ENCODE data around the gene TMEM255B. TPM values are rescaled to one million over a fixed set of nuclear protein-coding genes. Genes with fewer than 3 reads are reported as not detected.

TMEM255B gene
- total RNA-seq, 6 donors from 2014 or later, result 1.4 to 39.0 (median 13.8) TPM

DNA sequence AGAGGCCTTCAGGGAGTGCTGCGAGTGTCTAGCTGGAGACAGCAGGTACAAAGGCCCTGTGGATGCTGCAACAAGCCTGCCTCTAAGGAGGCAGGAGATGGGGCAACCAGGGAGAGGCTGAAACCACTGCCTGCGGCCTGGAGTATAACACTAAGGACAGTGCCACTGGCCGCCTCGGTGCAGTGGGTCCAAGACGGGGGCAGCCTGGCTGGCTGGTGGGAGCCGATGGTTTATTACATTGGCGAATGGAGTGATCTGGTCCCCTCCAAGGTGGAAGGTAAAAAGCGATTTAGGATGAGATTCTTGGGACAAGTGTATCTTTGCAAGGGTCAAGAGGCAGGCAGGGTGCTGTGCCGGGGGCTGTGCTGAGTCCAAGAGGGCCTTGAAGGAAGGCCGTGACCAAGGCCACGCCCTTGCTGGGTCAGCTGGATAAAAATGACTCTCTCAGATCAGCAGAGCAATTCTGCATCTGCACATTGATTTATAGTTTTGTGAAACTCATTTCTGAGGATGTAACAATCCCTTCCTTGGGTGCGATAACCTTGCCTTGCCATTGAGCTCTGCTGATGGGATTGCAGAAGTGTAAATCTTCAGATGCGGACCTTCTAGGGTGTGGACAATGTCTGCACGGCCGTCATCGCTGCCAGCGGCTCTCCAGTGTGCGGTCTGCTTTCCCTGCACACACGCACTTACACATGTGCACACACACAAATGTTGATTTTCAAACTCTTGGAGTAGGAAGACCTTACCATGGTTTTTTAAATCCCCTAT is 6.0 kb downstream of the TMEM255B start:
- no peaks in the 10 kb centered on the region for H3K27me3 ChIP-seq
- 89 to 90% methylated on average over 19 of the region's 19 CpGs for WGBS, 2 donors
- no peaks in the 10 kb centered on the region for H3K9me3 ChIP-seq
- TF ChIP-seq, protein P1, sequence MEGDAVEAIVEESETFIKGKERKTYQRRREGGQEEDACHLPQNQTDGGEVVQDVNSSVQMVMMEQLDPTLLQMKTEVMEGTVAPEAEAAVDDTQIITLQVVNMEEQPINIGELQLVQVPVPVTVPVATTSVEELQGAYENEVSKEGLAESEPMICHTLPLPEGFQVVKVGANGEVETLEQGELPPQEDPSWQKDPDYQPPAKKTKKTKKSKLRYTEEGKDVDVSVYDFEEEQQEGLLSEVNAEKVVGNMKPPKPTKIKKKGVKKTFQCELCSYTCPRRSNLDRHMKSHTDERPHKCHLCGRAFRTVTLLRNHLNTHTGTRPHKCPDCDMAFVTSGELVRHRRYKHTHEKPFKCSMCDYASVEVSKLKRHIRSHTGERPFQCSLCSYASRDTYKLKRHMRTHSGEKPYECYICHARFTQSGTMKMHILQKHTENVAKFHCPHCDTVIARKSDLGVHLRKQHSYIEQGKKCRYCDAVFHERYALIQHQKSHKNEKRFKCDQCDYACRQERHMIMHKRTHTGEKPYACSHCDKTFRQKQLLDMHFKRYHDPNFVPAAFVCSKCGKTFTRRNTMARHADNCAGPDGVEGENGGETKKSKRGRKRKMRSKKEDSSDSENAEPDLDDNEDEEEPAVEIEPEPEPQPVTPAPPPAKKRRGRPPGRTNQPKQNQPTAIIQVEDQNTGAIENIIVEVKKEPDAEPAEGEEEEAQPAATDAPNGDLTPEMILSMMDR (IDR thresholded peaks at IDR 0.05), result no peak
- TF ChIP-seq POLR2AphosphoS5 (IDR thresholded peaks at IDR 0.05) (no peak), POLR2A (IDR thresholded peaks at IDR 0.05) (no peak)
- no peak for DNase-seq
- no peak overlapping the region for H3K27ac ChIP-seq
- H3K4me3 ChIP-seq, result no peak overlapping the region
- no peaks in the 10 kb centered on the region for H3K36me3 ChIP-seq
- H3K4me1 ChIP-seq, result peaks cover under 1 to 4% (median under 1%) of the 10 kb centered on the region in 4 donors
- ATAC-seq (ENCODE audit: low FRiP score in 2 of 2), result no peak

DNA sequence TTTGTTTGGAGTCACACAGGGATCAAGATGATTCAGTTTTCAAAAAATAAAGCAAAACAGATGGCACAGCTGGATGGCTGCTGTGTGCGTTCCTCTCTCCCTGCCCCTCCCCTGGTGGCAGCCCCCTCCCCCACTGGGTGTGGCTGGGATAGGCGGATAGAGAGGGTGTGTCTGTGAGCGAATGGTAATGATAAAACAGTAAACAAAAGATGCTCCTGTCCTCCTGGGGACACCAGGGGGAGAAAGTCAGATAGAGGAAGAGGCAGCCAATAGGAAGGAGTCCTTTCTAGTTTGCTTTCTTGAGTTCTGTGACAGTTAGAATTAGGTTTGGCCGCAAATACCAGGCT is 6.5 kb downstream of the TMEM255B start:
- TF ChIP-seq EP300 (IDR thresholded peaks at IDR 0.05) (no peak), POLR2AphosphoS5 (IDR thresholded peaks at IDR 0.05) (no peak)
- TF ChIP-seq, protein P1 (IDR thresholded peaks at IDR 0.05), result no peak
- Histone ChIP-seq H3K9me3 (no peaks in the 10 kb centered on the region), H3K36me3 (no peaks in the 10 kb centered on the region), H3K27ac (no peak overlapping the region), H3K4me1 (no peaks in the 10 kb centered on the region), H3K27me3 (no peaks in the 10 kb centered on the region), H3K4me3 (no peak overlapping the region)
- DNase-seq (no peak), ATAC-seq (ENCODE audit: low FRiP score in 2 of 2) (no peak)
- 56 to 62% methylated on average over 4 of the region's 4 CpGs for WGBS, 2 donors

DNA sequence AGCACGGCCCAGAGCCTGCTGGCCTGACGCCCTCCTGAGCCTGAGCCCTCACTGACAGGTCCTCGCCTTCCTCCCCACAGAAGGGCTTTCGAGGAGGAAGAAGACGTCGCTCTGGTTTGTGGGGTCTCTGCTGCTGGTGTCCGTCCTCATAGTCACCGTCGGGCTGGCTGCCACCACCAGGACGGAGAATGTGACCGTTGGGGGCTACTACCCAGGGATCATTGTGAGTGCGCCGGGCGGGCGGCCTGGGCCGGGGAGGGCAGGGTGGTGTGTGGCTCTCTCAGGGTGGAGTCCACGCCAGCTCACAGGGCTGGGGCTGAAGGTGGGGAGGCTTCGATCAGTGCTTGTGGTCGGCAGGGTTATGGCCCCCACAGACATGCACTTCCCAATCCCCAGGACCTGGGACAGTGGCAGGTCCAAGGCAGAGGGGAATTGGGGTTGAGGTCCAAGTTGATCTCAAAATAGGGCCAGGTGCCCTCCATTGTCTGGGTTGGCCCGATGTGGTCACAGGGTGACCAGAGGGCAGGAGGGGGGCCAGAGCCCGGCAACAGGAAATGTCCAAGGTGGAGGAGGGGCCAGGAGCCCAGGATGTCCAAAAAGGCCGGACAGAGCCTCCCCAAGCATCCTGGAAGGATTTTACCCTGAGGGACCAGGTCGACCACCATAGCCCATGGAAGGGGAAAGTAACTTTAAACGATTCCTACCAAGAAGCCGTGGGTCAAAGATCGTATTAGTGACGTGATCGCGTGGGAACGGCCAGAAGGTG is 7.2 kb downstream of the TMEM255B start:
- Histone ChIP-seq H3K36me3 (no peaks in the 10 kb centered on the region), H3K4me1 (peaks cover 0 to 5% (median 0%) of the 10 kb centered on the region in 4 donors), H3K27me3 (no peaks in the 10 kb centered on the region), H3K4me3 (no peak overlapping the region), H3K9me3 (no peaks in the 10 kb centered on the region), H3K27ac (no peak overlapping the region)
- DNase-seq (peak in 1 of 2 donors; percentile 79), ATAC-seq (ENCODE audit: low FRiP score in 2 of 2) (no peak)
- no peak for TF ChIP-seq POLR2A (IDR thresholded peaks at IDR 0.05)
- TF ChIP-seq, protein P1 (IDR thresholded peaks at IDR 0.05), result no peak
- no peak for TF ChIP-seq EP300 (IDR thresholded peaks at IDR 0.05)
- no peak for TF ChIP-seq POLR2AphosphoS5 (IDR thresholded peaks at IDR 0.05)
- WGBS, 2 donors, result 81 to 84% methylated on average over 27 to 30 of the region's 30 CpGs

DNA sequence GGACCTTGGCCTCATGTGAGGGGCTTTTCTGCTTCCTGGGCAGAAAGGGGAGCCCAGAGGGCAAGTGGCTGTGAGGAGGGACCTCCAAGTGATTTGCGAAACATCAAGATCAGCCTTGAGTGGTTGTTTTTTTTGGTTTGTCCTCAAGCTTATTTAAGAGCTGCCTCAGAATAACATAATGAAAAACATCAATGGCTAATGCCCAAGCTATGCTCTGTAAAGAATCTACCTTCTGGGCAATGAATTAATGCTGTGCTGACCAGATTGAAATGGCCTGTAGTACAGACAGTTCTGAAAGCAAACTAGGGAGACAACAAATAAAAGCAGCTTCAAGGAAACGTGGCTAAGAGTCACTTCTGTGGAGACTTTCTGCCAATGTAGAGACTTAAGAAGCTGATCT is 8.3 kb downstream of the TMEM255B start:
- ATAC-seq (ENCODE audit: low FRiP score in 2 of 2) (no peak), DNase-seq (no peak)
- WGBS, 2 donors, result 69 to 80% methylated on average over 2 of the region's 2 CpGs

More for the DNA sequence above, 8.3 kb downstream of the TMEM255B start:
- Histone ChIP-seq H3K4me1 (peaks cover 0 to 10% (median 0%) of the 10 kb centered on the region in 4 donors), H3K4me3 (no peak overlapping the region), H3K27me3 (no peaks in the 10 kb centered on the region), H3K9me3 (no peaks in the 10 kb centered on the region), H3K36me3 (no peaks in the 10 kb centered on the region), H3K27ac (no peak overlapping the region)
- TF ChIP-seq, protein P1 (IDR thresholded peaks at IDR 0.05), result no peak
- TF ChIP-seq EP300 (IDR thresholded peaks at IDR 0.05) (no peak), POLR2A (IDR thresholded peaks at IDR 0.05) (no peak), POLR2AphosphoS5 (IDR thresholded peaks at IDR 0.05) (no peak)

Measured in upper lobe of left lung (tissue), 6 donors.